Epithelial cell of proximal tubule (primary cell): Measurements from ENCODE around the gene TLE2. TPM values are rescaled to one million over a fixed set of nuclear protein-coding genes. Genes with fewer than 3 reads are reported as not detected.

Experiments
- DNase-seq: peaks from one replicate; pipeline ENCODE4 v3.0.0-alpha.2; 2011; ENCODE audit warnings: low read depth
- H3K4me3 ChIP-seq: 2 replicates; pipeline ENCODE4 v1.5.1; 2011; ENCODE audit warnings: low read depth, mild to moderate bottlenecking, low read length
- total RNA-seq: library from RNA; depleted of rRNA; stranded (reverse); fragments of >200 nt; gene quantifications from 2 replicates; pipeline ENCODE4 v1.2.3, GENCODE V29; 2015
- TF ChIP-seq, protein P1 (sequence below): conservative IDR thresholded peaks from 2 replicates; pipeline ENCODE4 v1.5.1; 2012; ENCODE audit warnings: low read depth, mild to moderate bottlenecking, low read length

TLE2 gene
- total RNA-seq, 1 donor from 2014 or later, result 2.9 TPM

DNA sequence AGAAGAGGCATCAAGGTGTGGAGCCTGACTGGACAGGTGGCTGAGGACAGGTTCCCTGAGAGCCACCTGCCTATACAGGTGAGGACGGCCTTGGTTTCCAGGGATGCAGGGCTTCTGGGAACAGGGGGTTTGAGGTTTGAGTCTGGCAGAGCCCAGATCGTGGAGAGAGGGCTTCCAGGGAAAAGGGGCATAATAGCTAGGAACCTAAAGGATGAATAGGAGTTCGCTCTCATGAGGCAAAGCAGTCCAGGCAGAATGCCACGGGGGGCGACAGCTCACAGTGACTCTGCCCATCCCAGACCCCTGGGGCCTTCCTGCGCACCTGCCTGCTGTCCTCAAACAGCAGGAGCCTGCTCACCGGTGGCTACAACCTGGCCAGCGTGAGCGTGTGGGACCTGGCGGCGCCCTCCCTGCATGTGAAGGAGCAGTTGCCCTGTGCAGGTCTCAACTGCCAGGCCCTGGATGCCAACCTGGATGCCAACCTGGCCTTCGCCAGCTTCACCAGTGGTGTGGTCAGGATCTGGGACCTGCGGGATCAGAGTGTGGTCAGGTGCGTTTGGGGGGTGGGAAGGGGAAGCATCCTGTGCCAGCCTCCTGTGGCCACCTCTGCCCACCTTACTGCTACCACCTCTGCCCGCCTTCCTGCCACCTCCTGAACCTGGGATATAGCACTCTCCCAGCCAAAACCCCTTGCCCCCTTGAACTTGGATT lies 39.7 kb downstream of the TLE2 start:
- H3K4me3 ChIP-seq, result no peak overlapping the region
- TF ChIP-seq, protein P1, sequence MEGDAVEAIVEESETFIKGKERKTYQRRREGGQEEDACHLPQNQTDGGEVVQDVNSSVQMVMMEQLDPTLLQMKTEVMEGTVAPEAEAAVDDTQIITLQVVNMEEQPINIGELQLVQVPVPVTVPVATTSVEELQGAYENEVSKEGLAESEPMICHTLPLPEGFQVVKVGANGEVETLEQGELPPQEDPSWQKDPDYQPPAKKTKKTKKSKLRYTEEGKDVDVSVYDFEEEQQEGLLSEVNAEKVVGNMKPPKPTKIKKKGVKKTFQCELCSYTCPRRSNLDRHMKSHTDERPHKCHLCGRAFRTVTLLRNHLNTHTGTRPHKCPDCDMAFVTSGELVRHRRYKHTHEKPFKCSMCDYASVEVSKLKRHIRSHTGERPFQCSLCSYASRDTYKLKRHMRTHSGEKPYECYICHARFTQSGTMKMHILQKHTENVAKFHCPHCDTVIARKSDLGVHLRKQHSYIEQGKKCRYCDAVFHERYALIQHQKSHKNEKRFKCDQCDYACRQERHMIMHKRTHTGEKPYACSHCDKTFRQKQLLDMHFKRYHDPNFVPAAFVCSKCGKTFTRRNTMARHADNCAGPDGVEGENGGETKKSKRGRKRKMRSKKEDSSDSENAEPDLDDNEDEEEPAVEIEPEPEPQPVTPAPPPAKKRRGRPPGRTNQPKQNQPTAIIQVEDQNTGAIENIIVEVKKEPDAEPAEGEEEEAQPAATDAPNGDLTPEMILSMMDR, result no peak
- DNase-seq, result no peak

GRCh38 chr19:2988568-2988967 lies 40.5 kb downstream of the TLE2 start:
- DNase-seq, result no peak
- TF ChIP-seq, protein P1, result no peak
- no peak overlapping the region for H3K4me3 ChIP-seq

GRCh38 chr19:2987797-2988196 lies 41.3 kb downstream of the TLE2 start:
- no peak for DNase-seq
- TF ChIP-seq, protein P1, result no peak
- no peak overlapping the region for H3K4me3 ChIP-seq

DNA sequence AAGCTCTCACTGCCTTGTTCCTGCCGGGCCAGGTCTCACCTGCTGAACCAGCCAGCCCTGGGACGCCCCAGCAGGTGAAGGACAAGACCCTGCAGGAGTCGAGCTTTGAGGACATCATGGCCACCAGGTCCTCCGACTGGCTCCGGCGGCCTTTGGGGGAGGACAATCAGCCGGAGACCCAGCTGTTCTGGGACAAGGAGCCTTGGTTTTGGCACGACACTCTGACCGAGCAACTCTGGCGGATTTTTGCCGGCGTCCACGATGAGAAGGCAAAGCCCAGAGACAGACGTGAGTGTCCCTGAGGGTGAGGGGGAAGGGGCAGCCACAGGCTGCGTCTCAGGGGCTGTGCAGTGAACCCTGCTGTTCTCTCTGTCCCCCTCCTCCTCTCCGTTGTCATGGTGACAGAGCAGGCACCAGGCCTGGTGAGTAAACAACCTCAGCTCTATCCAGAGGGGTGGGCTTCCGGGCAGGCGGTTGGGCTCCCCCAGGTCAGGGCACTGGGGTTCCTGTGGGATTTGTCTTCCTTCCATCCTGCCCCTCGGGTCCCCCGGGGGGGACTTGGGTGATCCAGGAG lies 42.0 kb downstream of the TLE2 start:
- no peak overlapping the region for H3K4me3 ChIP-seq
- TF ChIP-seq, protein P1, result no peak
- no peak for DNase-seq

DNA sequence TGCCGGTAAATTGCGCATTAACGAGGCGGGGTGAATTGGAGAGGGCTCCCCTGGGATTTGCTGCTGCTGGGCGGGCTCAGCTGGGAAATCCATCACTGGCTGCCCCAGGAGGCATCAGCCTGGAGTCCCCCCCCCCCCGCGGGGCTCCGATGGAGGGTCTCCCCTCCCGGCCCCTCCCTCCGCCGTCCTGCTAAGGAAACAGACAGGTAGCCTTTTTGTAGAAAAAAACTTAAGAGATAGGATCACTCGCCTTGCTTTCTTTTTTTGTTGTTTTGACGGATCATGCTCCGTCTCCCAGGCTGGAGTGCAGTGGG lies 44.9 kb downstream of the TLE2 start:
- no peak overlapping the region for H3K4me3 ChIP-seq
- TF ChIP-seq, protein P1, result no peak
- DNase-seq, result no peak

DNA sequence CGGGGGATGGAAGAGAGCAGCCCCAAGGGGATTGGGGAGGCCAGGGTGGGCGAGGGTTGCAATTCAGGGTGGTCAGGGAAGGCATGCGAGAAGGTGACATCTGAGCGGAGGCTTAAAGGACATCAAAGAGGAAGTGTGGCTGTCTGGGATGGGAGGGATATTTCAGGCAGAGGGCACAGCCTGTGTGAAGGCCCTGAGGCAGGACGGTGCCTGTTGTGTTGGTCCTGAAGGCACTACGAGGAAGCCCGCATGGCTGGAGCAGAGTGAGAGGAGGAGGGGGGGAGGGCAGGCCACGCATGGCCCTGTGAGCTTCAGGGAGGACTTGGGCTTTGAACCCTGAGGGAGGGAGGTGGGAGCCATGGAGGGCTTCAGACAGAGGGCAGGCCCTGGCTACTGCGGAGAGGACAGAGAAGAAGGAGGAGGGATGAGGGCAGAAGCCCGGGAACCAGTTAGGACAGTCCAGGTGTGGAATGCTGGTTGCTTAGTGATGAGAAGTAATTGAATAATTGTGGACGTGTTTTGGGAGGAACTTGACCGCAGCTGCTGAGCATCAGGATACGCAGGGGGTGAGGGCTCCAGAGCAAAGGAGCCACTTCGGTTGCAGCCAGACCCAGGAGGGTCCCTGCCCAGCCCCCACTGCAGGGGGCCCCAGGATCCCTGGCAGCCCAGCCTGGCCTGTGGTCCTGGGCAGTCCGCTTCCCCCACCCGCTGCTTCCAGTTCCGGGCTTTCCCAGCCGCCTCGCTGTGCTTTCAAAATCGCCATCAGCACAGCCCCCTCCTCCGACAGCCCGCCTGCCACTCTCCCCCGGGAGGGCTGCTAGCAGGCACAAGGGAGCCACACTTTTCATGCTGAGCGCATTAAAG lies 45.5 kb downstream of the TLE2 start:
- TF ChIP-seq, protein P1, result no peak
- no peak overlapping the region for H3K4me3 ChIP-seq
- no peak for DNase-seq

GRCh38 chr19:2982983-2983350 lies 46.1 kb downstream of the TLE2 start:
- DNase-seq, result no peak
- TF ChIP-seq, protein P1, result no peak
- no peak overlapping the region for H3K4me3 ChIP-seq
